Esophagus (tissue), 2 donors: ENCODE results near the gene IMPDH2. TPM values are rescaled to one million over a fixed set of nuclear protein-coding genes. Genes with fewer than 3 reads are reported as not detected.

Source experiments
- polyA plus RNA-seq, 2 donors: library from polyadenylated mRNA; stranded (reverse); fragments of 200-250 nt; gene quantifications; one replicate each; pipeline ENCODE4 v1.2.3, GENCODE V29; 2013
- donor health status: healthy with polysubstance abuse.
- donor health status: Bipolar disorder and iron deficiency.

IMPDH2 gene
- polyA plus RNA-seq, 2 donors, result 121 to 176 TPM

Other genes starting within 250 kb of the IMPDH2 start
- 10 to 100 TPM in 1 of 2 donors, 1 to 10 TPM in 1; 7.2 to 11.3 TPM for gene PRKAR2A, start 181.5 kb downstream of the IMPDH2 start, polyA plus RNA-seq
- gene SLC25A20, start 130.5 kb downstream of the IMPDH2 start, polyA plus RNA-seq, result 1 to 10 TPM; 5.8 to 9.0 TPM
- 10 to 100 TPM; 32.8 to 36.5 TPM for gene ARIH2, start 110.6 kb downstream of the IMPDH2 start, polyA plus RNA-seq
- 10 to 100 TPM; 10.7 to 14.5 TPM for gene P4HTM, start 39.2 kb downstream of the IMPDH2 start, polyA plus RNA-seq
- gene WDR6, start 22.0 kb downstream of the IMPDH2 start, polyA plus RNA-seq, result 10 to 100 TPM; 64.5 to 79.0 TPM
- 10 to 100 TPM; 22.2 to 26.9 TPM for gene DALRD3, start 10.8 kb downstream of the IMPDH2 start, polyA plus RNA-seq
- gene NDUFAF3, start 7.3 kb downstream of the IMPDH2 start, polyA plus RNA-seq, result 10 to 100 TPM; 65.1 to 65.7 TPM
- gene QRICH1, start 64.7 kb upstream of the IMPDH2 start, polyA plus RNA-seq, result 10 to 100 TPM; 31.9 to 38.2 TPM
- gene QARS1, start 75.4 kb upstream of the IMPDH2 start, polyA plus RNA-seq, result 100 to 1,000 TPM; 228 to 237 TPM
- 10 to 100 TPM; 17.9 to 19.4 TPM for gene USP19, start 91.4 kb upstream of the IMPDH2 start, polyA plus RNA-seq
- 100 to 1,000 TPM; 123 to 219 TPM for gene LAMB2, start 103.7 kb upstream of the IMPDH2 start, polyA plus RNA-seq
- 10 to 100 TPM; 10.1 to 19.1 TPM for gene CCDC71, start 136.9 kb upstream of the IMPDH2 start, polyA plus RNA-seq
- 10 to 100 TPM; 24.5 to 39.0 TPM for gene KLHDC8B, start 142.2 kb upstream of the IMPDH2 start, polyA plus RNA-seq
- 1 to 10 TPM; 4.2 to 6.6 TPM for gene C3orf62, start 247.8 kb upstream of the IMPDH2 start, polyA plus RNA-seq